B cell (primary cell): Measurements from ENCODE around the gene TMEM139.

Experiments
- CTCF ChIP-seq: fragments of 200-600 bp; IDR thresholded peaks from one replicate; pipeline ENCODE4 v1.8.0; 2022; ENCODE audit warnings: antibody characterized with exemption, mild to moderate bottlenecking
- EZH2 ChIP-seq: IDR thresholded peaks from 2 replicates; pipeline ENCODE4 v1.6.1; 2012; ENCODE audit warnings: borderline replicate concordance, low read depth, mild to moderate bottlenecking, moderate library complexity, low read length; ENCODE audit not compliant: insufficient read depth, poor library complexity, severe bottlenecking

GRCh38 chr7:143248761-143249354 is 35.9 kb upstream of the TMEM139 start:
- no peak for TF ChIP-seq CTCF
- no peak for TF ChIP-seq EZH2
